Muscle of back (tissue), 11 donors: ENCODE data around the gene ANKHD1. TPM values are rescaled to one million over a fixed set of nuclear protein-coding genes. Genes with fewer than 3 reads are reported as not detected.
"Not testable (repeated sequence)": the region's sequence is repeated elsewhere in the genome, so short reads cannot be mapped to it uniquely, and the experiment has no call there.

ENCODE experiments used
- DNase-seq, 3 donors: peaks; one replicate each; pipeline versions ENCODE4 v3.0.0 to v3.0.0-alpha.2; 2013
- polyA plus RNA-seq, 10 donors: library from polyadenylated mRNA; unstranded; fragments of 120-200 nt; gene quantifications; one replicate each; pipeline ENCODE4 v1.2.1, GENCODE V29; 2013; ENCODE audit not compliant: insufficient read length in 10 of 10

Gene ANKHD1
- polyA plus RNA-seq, 10 donors: 53.5 to 87.5 (median 65.3) TPM

DNA sequence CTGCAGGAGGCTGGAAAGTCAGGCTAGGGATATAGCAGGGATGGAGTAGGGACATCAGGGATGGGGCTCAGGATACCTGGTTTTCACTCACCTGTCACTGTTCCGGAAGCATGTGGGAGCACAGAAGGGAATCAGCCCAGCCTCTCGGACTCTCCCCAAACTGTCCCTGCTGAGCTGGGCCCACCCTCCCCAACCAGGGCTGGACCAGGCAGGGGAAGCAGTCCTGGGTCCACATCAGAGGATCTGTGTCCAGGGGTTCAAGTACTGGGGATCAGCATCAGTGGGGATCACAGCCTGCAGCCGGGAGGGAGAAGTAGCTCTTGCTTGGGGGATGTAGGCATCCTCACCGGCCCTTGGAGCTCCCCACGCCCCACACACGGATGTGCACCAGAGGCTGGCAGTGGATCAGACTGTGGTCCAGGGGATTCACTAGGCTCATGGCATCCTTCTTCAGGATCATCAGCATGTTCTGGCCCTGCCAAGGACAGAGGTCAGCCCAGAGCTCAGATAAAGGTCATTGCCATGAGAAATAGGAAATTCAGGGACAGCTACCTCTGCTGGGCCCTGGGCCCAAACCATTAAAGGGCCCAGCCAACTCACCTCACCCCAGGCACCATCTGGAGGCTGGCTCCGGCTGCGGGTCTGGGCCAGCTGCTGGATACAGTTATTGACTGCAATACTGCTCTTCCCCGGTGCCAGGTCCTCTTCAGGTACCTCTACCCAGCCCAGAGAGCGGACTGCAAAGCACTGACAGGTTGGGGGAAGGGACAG, 160.3 kb downstream of the ANKHD1 start:
- no peak for DNase-seq

DNA sequence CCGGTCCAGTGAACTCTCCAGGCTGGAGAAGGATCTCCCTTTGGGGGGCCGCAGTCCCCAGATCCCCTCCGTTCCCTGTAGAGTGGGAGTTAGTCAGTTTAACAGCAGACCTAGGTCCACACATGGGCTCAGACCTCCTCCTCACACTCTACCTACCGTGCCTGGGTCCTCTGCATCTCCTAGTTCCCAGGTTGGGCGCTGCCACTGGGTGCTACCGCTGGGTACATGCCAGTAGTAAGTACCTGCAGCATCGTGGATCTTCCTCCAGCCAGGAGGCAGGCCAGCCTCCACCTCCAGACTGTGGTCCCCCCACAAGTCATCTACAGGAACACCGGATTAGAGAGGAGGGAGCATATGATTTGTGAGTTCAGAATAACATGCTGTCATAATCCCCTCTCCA, 162.0 kb downstream of the ANKHD1 start:
- DNase-seq: no peak

DNA sequence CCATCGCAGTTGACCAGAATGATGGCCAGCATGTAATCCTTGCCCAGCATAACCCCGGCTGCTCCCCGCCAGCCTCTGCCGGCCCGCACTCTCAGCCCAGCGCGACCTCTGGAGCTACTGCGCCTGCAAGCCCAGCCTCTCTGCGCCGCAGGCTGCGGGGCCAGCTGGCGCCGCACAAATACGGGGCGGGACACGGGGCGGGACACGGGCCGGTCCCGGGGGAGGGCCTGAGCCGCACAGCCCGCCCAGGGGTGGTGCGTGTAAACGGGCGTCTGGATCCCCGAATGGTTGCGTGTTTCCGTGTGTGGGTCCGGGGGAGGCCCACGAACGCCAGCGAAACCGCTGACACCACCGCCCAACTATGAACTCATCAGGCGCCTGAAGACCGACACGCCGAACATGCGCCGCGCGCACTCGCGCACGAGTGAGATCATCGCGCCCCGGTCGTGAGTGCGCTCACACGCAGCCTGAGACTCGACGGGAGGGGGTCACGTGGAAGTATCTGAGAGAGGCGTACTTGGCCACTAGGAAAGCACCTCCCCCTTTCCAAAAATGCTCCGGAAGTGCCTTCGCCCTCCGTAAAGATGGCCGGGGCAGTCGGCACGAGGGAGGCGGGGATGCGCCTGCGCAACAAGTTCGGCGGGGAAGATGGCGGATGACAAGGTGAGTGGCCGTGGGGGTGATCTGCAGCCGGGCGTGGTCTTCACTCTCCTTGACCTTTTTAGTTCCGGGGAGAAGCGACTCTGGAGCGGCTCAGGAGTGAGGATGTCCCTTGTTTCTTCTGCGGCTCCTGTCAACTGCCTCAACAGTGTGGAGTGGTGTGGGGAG, 162.8 kb downstream of the ANKHD1 start, which contains the start of the genes APBB3 and SLC35A4:
Gene APBB3, minus strand, starts transcription at position 403 of the 828 bp plus-strand sequence. Its CDS starts 353 bp downstream, at position 50.
Gene SLC35A4, plus strand, starts transcription at position 633 of the 828 bp plus-strand sequence. CDS start 2,342 bp downstream, outside the sequence.
- DNase-seq: peak; percentile 99 to 100 (median 99)

DNA sequence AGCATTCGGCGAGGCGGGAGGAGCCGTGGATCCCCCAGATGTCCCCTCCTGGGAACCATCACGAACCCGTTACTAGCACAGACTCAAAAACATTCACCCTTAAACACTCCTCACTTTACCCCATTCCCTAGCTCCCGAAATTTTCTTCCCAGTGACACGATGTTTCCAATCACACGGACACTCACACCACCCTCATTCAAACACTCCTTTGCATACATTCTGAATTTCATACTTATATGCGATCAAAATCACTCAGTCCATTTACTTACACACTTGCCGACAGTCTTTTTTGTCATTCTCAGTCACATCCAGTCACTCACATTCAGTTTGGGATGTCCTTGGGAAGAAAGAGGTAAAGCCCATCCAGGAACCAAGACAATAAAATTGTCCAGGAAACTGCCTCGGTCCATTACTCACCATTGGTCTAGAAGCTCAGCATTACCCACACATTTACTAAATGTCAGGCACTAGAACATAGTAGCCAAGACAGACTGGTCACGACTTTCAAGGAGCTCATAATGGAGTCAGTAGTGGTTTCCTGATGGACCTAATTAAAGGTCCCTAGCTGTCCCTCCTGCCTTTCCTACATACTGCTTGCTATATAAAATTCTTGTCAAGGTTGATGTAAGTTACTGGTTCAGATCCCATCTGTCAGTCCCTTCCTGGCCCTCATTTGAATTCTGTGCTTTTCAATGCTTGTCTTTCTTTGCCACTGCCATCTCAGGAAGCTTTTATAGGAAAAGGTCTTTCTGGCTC, 163.6 kb downstream of the ANKHD1 start:
- DNase-seq: no peak

DNA sequence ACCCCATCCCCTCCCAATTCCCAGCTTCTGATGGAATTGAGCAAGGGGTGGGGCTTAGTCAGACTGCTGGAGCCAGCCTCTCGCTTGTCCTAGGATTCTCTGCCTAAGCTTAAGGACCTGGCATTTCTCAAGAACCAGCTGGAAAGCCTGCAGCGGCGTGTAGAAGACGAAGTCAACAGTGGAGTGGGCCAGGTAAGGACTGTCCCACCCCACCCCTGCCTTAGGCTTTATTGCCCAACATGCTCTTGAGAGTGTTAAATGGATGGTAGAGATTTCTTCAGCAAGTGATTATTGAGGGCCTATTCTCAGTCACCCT, 164.1 kb downstream of the ANKHD1 start:
- no peak for DNase-seq

GRCh38 chr5:140566665-140567064, 165.0 kb downstream of the ANKHD1 start:
- DNase-seq: no peak

- DNase-seq: no peak
Observed at GRCh38 chr5:140567136-140567818, 165.6 kb downstream of the ANKHD1 start.

GRCh38 chr5:140567871-140568270, 166.2 kb downstream of the ANKHD1 start:
- no peak for DNase-seq

- DNase-seq: no peak
Observed at GRCh38 chr5:140568443-140569063, 166.9 kb downstream of the ANKHD1 start.

- DNase-seq: no peak
Observed at GRCh38 chr5:140569197-140569596, 167.6 kb downstream of the ANKHD1 start.

- DNase-seq: no peak
Observed at GRCh38 chr5:140570058-140570457, 168.4 kb downstream of the ANKHD1 start.

- no peak for DNase-seq
Observed at GRCh38 chr5:140570488-140570887, 168.9 kb downstream of the ANKHD1 start.

- DNase-seq: no peak
Observed at GRCh38 chr5:140571105-140571504, 169.5 kb downstream of the ANKHD1 start.

DNA sequence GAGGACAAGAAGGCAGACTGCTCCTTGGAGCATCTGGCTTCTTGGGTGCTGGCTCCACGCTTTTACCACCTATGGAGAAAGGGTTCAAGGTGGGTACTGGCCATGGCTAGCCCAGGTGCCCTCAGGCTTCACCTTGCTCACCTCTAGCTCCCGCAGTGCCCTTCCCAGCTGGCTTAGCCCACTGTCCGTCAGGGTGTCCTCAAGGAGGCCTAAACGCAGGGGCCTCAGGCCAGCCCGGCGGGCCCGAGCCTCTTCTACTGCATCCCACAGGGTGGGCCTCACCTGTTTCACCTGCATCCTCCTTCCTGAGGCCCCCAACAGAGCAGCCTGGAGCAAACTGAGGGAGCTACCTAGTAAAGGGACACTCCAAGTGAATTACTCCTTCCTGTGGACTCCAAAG, 172.1 kb downstream of the ANKHD1 start:
- DNase-seq: no peak

GRCh38 chr5:140574165-140574564, 172.5 kb downstream of the ANKHD1 start:
- DNase-seq: no peak

- DNase-seq: no peak
Observed at GRCh38 chr5:140575309-140575708, 173.7 kb downstream of the ANKHD1 start.

DNA sequence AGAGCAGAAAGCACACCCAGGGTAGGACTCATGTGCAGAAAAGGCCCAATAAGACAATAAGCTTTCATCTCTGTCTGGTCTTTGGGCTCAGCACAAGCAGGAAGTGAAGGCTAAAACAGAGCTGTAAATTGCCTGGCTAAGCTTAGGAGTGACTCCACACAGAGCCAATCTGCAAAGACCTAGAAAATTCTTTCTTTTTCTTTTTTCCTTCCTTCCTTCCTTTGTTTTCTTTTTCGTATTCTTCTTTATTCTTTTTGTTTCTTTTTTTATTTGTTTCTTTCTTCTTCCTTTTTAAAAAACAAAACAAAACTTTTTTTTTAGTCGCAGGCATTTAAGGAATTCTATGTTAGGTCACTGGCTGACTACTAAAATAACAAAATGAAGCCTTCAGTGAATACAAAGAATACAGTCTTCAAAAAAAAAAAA, 175.2 kb downstream of the ANKHD1 start:
- DNase-seq: no peak

DNA sequence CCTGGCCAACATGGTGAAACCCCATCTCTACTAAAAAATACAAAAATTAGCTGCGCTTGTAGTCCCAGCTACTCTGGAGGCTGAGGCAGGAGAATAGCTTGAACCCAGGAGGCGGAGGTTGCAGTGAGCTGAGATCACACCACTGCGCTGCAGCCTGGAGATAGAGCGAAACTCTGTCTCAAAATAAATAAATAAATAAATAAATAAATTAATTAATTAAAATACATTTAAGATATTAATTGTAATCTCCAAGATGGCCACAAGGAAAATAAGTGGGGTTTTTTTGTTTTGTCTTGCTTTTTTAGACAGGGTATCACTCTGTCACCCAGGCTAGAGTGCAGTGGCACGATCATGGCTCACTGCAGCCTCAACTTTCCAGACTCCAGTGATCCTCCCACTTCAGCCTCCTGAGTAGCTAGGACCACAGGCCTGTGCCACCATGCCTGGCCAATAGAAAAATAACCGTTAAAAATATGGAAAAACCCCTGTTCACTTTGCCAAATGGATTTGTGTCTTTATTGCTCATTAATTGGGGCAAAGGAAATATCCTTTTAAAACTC, 177.6 kb downstream of the ANKHD1 start:
- DNase-seq: not testable (repeated sequence)

DNA sequence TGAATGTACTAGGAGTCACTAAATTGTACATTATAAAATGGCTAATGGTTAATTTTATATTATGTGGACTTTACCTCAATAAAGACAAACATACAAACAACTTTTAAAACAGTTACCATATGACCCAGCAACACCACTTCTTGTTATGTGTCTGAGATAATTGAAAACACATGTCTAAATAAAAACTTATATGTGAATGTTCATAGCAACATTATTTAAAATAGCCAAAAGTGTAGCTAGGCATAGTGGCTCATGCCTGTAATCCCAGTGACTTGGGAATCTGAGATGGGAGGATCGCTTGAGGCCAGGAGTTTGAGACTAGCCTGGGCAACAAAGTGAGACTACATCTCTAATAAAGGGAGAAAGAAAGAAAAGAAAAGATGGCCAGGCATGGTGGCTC, 185.9 kb downstream of the ANKHD1 start:
- DNase-seq: no peak

DNA sequence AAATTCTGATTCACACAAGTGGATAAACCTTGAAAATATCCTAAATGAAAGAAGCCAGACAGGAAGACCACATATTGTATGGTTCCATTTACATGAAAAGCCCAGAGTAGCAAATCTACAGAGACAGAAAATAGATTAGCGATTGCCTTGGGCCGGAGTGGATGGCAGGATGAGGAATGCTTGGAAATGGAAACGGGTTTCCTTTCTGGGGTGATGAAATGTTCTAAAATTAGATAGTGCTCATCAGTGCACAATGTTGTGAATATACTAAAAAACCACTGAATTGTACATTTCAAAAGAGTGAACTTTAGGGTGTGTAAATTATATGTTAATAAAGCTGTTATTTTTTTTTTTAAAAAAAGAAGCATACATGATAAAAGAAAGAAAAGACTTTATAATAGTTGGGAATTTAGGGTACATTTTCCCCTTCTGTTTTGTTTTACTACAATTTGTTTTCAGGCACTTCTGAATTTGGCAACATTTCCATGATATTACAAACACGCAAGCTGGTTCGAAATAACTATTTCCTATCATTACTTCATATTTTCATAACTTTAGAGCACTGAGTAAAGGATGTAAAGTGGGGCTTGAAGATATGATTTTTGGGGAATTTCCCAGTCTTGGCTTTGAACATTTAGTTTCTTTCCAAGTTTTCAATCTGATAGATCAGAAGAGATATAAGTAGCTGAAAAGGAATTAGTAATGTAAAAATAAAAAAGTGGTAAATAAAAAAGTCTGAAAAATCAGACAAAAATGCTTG, 186.9 kb downstream of the ANKHD1 start:
- no peak for DNase-seq
